NCI-H1930 (cell line): ENCODE measurements around the gene SAC3D1.
A peak's percentile ranks its signal among the peaks of the same experiment; 100 is the strongest.

Source experiments
- DNase-seq, 2 experiments: peaks; one replicate each; lab custom pipeline; 2025; lab: John Stamatoyannopoulos, UW

SAC3D1 gene

GRCh38 chr11:65059959-65060824 is 19.2 kb downstream of the SAC3D1 start:
- no peak for DNase-seq

- DNase-seq: peak in 1 of 2 experiments; percentile 16
These were observed 20.0 kb downstream of the SAC3D1 start for GRCh38 chr11:65060913-65061408.

GRCh38 chr11:65063532-65063931 is 22.5 kb downstream of the SAC3D1 start:
- no peak for DNase-seq

- DNase-seq: no peak
These were observed 23.8 kb downstream of the SAC3D1 start for GRCh38 chr11:65064847-65065240.

GRCh38 chr11:65065851-65066250 is 24.8 kb downstream of the SAC3D1 start:
- DNase-seq: no peak

GRCh38 chr11:65066315-65066714 is 25.3 kb downstream of the SAC3D1 start:
- DNase-seq: no peak

GRCh38 chr11:65066805-65067291 is 25.8 kb downstream of the SAC3D1 start:
- DNase-seq: no peak

GRCh38 chr11:65067446-65067845 is 26.4 kb downstream of the SAC3D1 start:
- no peak for DNase-seq

GRCh38 chr11:65069217-65069616 is 28.2 kb downstream of the SAC3D1 start:
- DNase-seq: no peak

- no peak for DNase-seq
These were observed 31.1 kb downstream of the SAC3D1 start for GRCh38 chr11:65071907-65072630.

- no peak for DNase-seq
These were observed 31.6 kb downstream of the SAC3D1 start for GRCh38 chr11:65072631-65072966.

- DNase-seq: peak in 1 of 2 experiments; percentile 29
These were observed 36.4 kb downstream of the SAC3D1 start for GRCh38 chr11:65077451-65077850.

GRCh38 chr11:65078151-65078550 is 37.1 kb downstream of the SAC3D1 start:
- no peak for DNase-seq

GRCh38 chr11:65078786-65079342 is 37.9 kb downstream of the SAC3D1 start:
- DNase-seq: no peak

GRCh38 chr11:65083134-65083833 is 42.3 kb downstream of the SAC3D1 start:
- DNase-seq: no peak

- DNase-seq: peak; percentile 92 to 95
These were observed 43.0 kb downstream of the SAC3D1 start, which contains the start of the genes CDCA5 and ZFPL1 for GRCh38 chr11:65083834-65084597. Gene CDCA5 (minus strand): TSS chr11:65084040. CDS start chr11:65083978, 62 bp downstream. Gene ZFPL1 (plus strand): TSS chr11:65084222. CDS start chr11:65084699, 477 bp downstream.

- no peak for DNase-seq
These were observed 43.8 kb downstream of the SAC3D1 start for GRCh38 chr11:65084598-65085375.

- DNase-seq: no peak
These were observed 44.4 kb downstream of the SAC3D1 start for GRCh38 chr11:65085446-65085845.

- DNase-seq: no peak
These were observed 45.8 kb downstream of the SAC3D1 start for GRCh38 chr11:65086809-65087208.

- no peak for DNase-seq
These were observed 46.2 kb downstream of the SAC3D1 start for GRCh38 chr11:65087216-65087615.
